HCT116 (cell line): ENCODE results near the gene ADAM10.

ENCODE experiments used
- EZH2 ChIP-seq: fragments of 200-600 bp; sonication (generic); IDR thresholded peaks from 2 replicates; pipeline ENCODE4 v1.6.1; 2017; ENCODE audit warnings: antibody characterized with exemption, mixed run types
- POLR2A ChIP-seq: IDR thresholded peaks from 2 replicates; pipeline ENCODE4 v1.7.0; 2011; ENCODE audit warnings: borderline replicate concordance; ENCODE audit not compliant: insufficient read depth, insufficient read length; ENCODE audit errors: extremely low read depth
- POLR2AphosphoS5 ChIP-seq: IDR thresholded peaks from 2 replicates; pipeline ENCODE4 v1.6.1; 2011; ENCODE audit warnings: mild to moderate bottlenecking, low read depth, low read length, moderate library complexity
- RAD21 ChIP-seq: IDR thresholded peaks from 2 replicates; pipeline ENCODE4 v1.6.1; 2012; ENCODE audit warnings: low read depth, mild to moderate bottlenecking
- SP1 ChIP-seq: IDR thresholded peaks from 2 replicates; pipeline ENCODE4 v1.6.1; 2012; ENCODE audit warnings: low read depth
- ZFX ChIP-seq: fragments of 450-650 bp; IDR thresholded peaks from 2 replicates; pipeline ENCODE4 v1.6.1; 2017
- ZNF274 ChIP-seq: fragments of 200-500 bp; sonication (Bioruptor generic); IDR thresholded peaks from 2 replicates; pipeline ENCODE4 v1.6.1; 2014; ENCODE audit warnings: mild to moderate bottlenecking, low read depth, low read length, inconsistent platforms
- TF ChIP-seq, protein P1 (sequence below), 3 experiments: fragments of 200-600 bp in 1 of 3; sonication (generic) in 1 of 3; IDR thresholded peaks in 2 of 3; conservative IDR thresholded peaks in 1 of 3; 2 replicates each; pipeline ENCODE4 v1.5.1; 2012 to 2017; ENCODE audit warnings: low read depth in 2 of 3, low read length in 2 of 3, antibody characterized with exemption in 1 of 3, borderline replicate concordance in 1 of 3, control low read depth in 1 of 3, mild to moderate bottlenecking in 1 of 3, mixed read lengths in 1 of 3, mixed run types in 1 of 3, moderate library complexity in 1 of 3; ENCODE audit not compliant: insufficient read depth in 1 of 3
- TF ChIP-seq, protein P2 (sequence below): IDR thresholded peaks from 2 replicates; pipeline ENCODE4 v1.6.1; 2012
- TF ChIP-seq, protein P3 (sequence below): IDR thresholded peaks from 2 replicates; pipeline ENCODE4 v1.6.1; 2011; ENCODE audit warnings: mild to moderate bottlenecking, low read length, moderate library complexity; ENCODE audit not compliant: insufficient replicate concordance; ENCODE audit errors: extremely low read depth
- TF ChIP-seq, protein P4 (sequence below): IDR thresholded peaks from 2 replicates; pipeline ENCODE4 v1.6.1; 2012

DNA sequence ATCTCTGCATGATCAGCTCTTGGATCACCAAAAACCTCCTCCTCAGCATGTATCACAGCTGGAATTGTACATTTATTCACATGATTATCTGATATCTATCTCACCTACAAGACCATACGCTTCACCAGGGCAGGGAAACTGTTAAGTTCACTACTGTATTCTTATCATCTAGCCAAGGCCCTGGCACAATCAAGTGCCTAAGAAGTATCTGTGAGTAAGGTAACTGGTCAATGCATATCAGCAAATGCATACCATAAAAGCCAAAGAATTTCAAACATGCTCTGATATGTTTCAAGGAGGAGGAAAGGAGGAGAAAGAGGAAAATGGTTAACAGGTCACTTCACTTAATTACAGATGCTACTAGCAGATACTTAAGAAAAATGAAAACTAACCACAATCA is 159.3 kb downstream of the ADAM10 start:
- no peak for TF ChIP-seq ZNF274
- TF ChIP-seq, protein P1, sequence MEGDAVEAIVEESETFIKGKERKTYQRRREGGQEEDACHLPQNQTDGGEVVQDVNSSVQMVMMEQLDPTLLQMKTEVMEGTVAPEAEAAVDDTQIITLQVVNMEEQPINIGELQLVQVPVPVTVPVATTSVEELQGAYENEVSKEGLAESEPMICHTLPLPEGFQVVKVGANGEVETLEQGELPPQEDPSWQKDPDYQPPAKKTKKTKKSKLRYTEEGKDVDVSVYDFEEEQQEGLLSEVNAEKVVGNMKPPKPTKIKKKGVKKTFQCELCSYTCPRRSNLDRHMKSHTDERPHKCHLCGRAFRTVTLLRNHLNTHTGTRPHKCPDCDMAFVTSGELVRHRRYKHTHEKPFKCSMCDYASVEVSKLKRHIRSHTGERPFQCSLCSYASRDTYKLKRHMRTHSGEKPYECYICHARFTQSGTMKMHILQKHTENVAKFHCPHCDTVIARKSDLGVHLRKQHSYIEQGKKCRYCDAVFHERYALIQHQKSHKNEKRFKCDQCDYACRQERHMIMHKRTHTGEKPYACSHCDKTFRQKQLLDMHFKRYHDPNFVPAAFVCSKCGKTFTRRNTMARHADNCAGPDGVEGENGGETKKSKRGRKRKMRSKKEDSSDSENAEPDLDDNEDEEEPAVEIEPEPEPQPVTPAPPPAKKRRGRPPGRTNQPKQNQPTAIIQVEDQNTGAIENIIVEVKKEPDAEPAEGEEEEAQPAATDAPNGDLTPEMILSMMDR (IDR thresholded peaks at IDR 0.05 in 2 of 3, conservative IDR thresholded peaks at IDR 0.05 in 1 of 3; ENCODE audit: borderline replicate concordance in 1 of 3, insufficient read depth in 1 of 3, low read depth in 2 of 3, low read length in 2 of 3): no peak
- TF ChIP-seq, protein P2, sequence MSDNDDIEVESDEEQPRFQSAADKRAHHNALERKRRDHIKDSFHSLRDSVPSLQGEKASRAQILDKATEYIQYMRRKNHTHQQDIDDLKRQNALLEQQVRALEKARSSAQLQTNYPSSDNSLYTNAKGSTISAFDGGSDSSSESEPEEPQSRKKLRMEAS: no peak
- no peak for TF ChIP-seq POLR2AphosphoS5
- no peak for TF ChIP-seq ZFX
- no peak for TF ChIP-seq EZH2
- no peak for TF ChIP-seq POLR2A
- TF ChIP-seq RAD21: no peak
- TF ChIP-seq, protein P3, sequence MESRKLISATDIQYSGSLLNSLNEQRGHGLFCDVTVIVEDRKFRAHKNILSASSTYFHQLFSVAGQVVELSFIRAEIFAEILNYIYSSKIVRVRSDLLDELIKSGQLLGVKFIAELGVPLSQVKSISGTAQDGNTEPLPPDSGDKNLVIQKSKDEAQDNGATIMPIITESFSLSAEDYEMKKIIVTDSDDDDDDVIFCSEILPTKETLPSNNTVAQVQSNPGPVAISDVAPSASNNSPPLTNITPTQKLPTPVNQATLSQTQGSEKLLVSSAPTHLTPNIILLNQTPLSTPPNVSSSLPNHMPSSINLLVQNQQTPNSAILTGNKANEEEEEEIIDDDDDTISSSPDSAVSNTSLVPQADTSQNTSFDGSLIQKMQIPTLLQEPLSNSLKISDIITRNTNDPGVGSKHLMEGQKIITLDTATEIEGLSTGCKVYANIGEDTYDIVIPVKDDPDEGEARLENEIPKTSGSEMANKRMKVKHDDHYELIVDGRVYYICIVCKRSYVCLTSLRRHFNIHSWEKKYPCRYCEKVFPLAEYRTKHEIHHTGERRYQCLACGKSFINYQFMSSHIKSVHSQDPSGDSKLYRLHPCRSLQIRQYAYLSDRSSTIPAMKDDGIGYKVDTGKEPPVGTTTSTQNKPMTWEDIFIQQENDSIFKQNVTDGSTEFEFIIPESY: no peak
- TF ChIP-seq SP1: no peak
- TF ChIP-seq, protein P4, sequence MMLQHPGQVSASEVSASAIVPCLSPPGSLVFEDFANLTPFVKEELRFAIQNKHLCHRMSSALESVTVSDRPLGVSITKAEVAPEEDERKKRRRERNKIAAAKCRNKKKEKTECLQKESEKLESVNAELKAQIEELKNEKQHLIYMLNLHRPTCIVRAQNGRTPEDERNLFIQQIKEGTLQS: no peak
